Right hindlimb (tissue), 1 donor: Measurements from ENCODE around the gene DNAJC1.
"Not testable (repeated sequence)": the region's sequence is repeated elsewhere in the genome, so short reads cannot be mapped to it uniquely, and the experiment has no call there.

Experiments used
- DNase-seq: peaks from one replicate; pipeline ENCODE4 v3.0.0-alpha.2; 2018

The DNAJC1 gene

GRCh38 chr10:21894648-21895342 lies 108.7 kb downstream of the DNAJC1 start:
- DNase-seq: no peak

GRCh38 chr10:21891439-21891838 lies 112.1 kb downstream of the DNAJC1 start:
- no peak for DNase-seq

- no peak for DNase-seq
Measured at GRCh38 chr10:21889477-21890275, 113.9 kb downstream of the DNAJC1 start.

GRCh38 chr10:21888959-21889358 lies 114.6 kb downstream of the DNAJC1 start:
- DNase-seq: no peak

GRCh38 chr10:21885940-21886339 lies 117.6 kb downstream of the DNAJC1 start:
- DNase-seq: no peak

- no peak for DNase-seq
Measured at GRCh38 chr10:21873198-21873597, 130.3 kb downstream of the DNAJC1 start.

- DNase-seq: not testable (repeated sequence)
Measured at GRCh38 chr10:21872771-21873170, 130.8 kb downstream of the DNAJC1 start.

- no peak for DNase-seq
Measured at GRCh38 chr10:21870849-21871248, 132.7 kb downstream of the DNAJC1 start.

- DNase-seq: not testable (repeated sequence)
Measured at GRCh38 chr10:21869087-21869486, 134.4 kb downstream of the DNAJC1 start.

GRCh38 chr10:21860718-21861117 lies 142.8 kb downstream of the DNAJC1 start:
- DNase-seq: no peak

- DNase-seq: no peak
Measured at GRCh38 chr10:21858455-21858854, 145.1 kb downstream of the DNAJC1 start.

- DNase-seq: no peak
Measured at GRCh38 chr10:21849607-21850006, 153.9 kb downstream of the DNAJC1 start.

GRCh38 chr10:21843645-21844044 lies 159.9 kb downstream of the DNAJC1 start:
- DNase-seq: no peak

- not testable (repeated sequence) for DNase-seq
Measured at GRCh38 chr10:21841273-21841672, 162.3 kb downstream of the DNAJC1 start.

GRCh38 chr10:21837487-21837886 lies 166.0 kb downstream of the DNAJC1 start:
- not testable (repeated sequence) for DNase-seq

GRCh38 chr10:21834574-21834973 lies 169.0 kb downstream of the DNAJC1 start:
- not testable (repeated sequence) for DNase-seq

GRCh38 chr10:21832821-21833130 lies 170.8 kb downstream of the DNAJC1 start:
- no peak for DNase-seq

GRCh38 chr10:21831986-21832820 lies 171.3 kb downstream of the DNAJC1 start:
- DNase-seq: no peak

GRCh38 chr10:21830037-21830436 lies 173.5 kb downstream of the DNAJC1 start:
- DNase-seq: no peak

GRCh38 chr10:21827308-21827707 lies 176.2 kb downstream of the DNAJC1 start:
- no peak for DNase-seq

GRCh38 chr10:21826725-21827124 lies 176.8 kb downstream of the DNAJC1 start:
- DNase-seq: no peak

GRCh38 chr10:21825345-21825744 lies 178.2 kb downstream of the DNAJC1 start:
- DNase-seq: no peak

- DNase-seq: no peak
Measured at GRCh38 chr10:21824409-21824808, 179.1 kb downstream of the DNAJC1 start.

GRCh38 chr10:21823617-21824016 lies 179.9 kb downstream of the DNAJC1 start:
- no peak for DNase-seq
